ENCODE results near the gene ITGAV. TPM values are rescaled to one million over a fixed set of nuclear protein-coding genes. Genes with fewer than 3 reads are reported as not detected.

Gene ITGAV
- total RNA-seq, 2 experiments from 2014 or later: 4.7 to 7.5 TPM

DNA sequence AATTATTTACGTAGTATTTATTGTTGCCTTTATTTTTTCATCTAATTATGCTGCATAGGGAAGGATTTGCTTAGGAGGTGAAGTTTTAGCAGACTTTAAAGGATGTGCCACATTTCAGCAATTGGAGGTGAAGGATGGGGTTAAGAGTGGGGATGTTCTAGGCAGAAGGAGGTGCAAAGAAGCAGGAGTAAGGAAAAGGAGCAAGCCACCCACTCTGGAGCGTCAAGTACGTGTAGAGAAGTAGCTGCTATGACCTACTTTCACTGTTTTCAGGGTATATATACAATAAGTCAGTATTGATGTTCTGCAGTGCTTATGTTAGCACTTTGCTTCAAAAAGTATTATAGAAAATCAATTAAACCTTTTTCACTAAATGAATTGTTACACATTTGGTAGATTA, 34.4 kb downstream of the ITGAV start:
- intact Hi-C loops (cut with micrococcal nuclease): no loop called here
- POLR2A ChIA-PET: no interaction called here
- Mint-ChIP-seq H3K36me3 (ENCODE audit: low read depth) (peaks cover 8% of the 10 kb centered on the region), H3K27ac (no peak overlapping the region), H3K4me1 (ENCODE audit: low read depth) (no peaks in the 10 kb centered on the region), H3K9me3 (no peaks in the 10 kb centered on the region), H3K4me3 (no peak overlapping the region), H3K27me3 (no peaks in the 10 kb centered on the region)
- TF ChIP-seq, protein P1, sequence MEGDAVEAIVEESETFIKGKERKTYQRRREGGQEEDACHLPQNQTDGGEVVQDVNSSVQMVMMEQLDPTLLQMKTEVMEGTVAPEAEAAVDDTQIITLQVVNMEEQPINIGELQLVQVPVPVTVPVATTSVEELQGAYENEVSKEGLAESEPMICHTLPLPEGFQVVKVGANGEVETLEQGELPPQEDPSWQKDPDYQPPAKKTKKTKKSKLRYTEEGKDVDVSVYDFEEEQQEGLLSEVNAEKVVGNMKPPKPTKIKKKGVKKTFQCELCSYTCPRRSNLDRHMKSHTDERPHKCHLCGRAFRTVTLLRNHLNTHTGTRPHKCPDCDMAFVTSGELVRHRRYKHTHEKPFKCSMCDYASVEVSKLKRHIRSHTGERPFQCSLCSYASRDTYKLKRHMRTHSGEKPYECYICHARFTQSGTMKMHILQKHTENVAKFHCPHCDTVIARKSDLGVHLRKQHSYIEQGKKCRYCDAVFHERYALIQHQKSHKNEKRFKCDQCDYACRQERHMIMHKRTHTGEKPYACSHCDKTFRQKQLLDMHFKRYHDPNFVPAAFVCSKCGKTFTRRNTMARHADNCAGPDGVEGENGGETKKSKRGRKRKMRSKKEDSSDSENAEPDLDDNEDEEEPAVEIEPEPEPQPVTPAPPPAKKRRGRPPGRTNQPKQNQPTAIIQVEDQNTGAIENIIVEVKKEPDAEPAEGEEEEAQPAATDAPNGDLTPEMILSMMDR (IDR thresholded peaks at IDR 0.05): no peak
- DNase-seq: no peak
- ATAC-seq: no peak
- CTCF ChIA-PET: no interaction called here

DNA sequence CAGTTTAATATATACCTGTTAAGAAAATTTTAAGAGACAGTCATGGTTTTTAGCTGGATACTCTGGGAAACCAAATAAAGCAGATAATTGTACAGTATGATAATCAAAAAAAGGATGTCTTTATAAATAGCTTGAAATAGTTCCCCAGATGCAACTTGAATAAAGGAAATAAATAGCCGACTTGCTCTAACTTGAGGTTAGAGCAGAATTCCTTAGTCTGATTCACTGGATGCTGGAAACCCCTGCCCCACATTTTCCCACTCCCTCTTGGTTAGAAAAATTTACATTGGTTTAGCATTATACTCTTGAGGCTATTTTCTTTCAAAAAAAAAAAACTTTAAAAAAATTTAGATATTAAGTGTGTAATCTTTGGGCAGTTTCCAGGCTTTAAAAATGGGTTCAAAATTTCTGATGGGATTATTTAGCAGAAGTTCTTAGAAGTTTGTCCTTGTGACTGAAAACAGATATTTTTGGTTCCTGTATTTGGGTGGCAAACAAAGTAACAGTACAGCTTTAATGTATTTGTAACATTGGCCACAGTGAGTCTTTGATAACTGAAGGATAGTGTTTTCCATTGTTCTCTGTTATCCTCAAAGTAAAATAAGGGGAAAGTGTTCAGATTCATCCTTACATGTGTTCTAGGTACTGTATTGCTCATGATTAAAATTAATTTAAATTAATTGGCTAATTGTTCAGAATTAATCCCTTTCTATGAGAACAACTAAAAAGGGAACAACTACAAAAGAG, 39.6 kb downstream of the ITGAV start:
- Mint-ChIP-seq H3K36me3 (ENCODE audit: low read depth) (no peaks in the 10 kb centered on the region), H3K4me1 (ENCODE audit: low read depth) (no peaks in the 10 kb centered on the region), H3K27me3 (no peaks in the 10 kb centered on the region), H3K4me3 (no peak overlapping the region), H3K9me3 (no peaks in the 10 kb centered on the region), H3K27ac (no peak overlapping the region)
- ATAC-seq (no peak), DNase-seq (no peak)
- intact Hi-C loops (cut with micrococcal nuclease): no loop called here
- ChIA-PET POLR2A (no interaction called here), CTCF (no interaction called here)
- TF ChIP-seq, protein P1 (IDR thresholded peaks at IDR 0.05): no peak

DNA sequence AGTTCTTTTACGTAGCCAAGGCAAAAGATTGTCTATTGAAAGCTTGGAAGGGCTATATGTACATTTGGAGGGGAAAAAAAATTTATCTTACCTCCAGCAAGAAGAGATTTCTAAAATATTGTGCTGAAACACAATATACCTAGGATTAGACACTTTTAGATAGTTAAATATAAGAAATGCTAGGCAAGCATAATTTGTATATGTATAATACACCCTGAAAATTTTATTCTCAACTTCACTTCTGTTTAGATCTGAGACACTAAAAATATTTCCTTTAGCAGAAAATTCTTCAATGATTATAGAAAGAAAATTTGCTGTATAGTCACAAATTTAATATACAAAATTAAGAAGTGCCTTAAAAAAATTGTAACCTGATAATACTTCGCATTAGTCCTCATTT, 42.6 kb downstream of the ITGAV start:
- Mint-ChIP-seq H3K4me1 (ENCODE audit: low read depth) (no peaks in the 10 kb centered on the region), H3K9me3 (no peaks in the 10 kb centered on the region), H3K27me3 (no peaks in the 10 kb centered on the region), H3K27ac (no peak overlapping the region), H3K4me3 (no peak overlapping the region), H3K36me3 (ENCODE audit: low read depth) (no peaks in the 10 kb centered on the region)
- ATAC-seq (no peak), DNase-seq (no peak)
- TF ChIP-seq, protein P1 (IDR thresholded peaks at IDR 0.05): no peak
- CTCF ChIA-PET: interaction anchor here (3.9 kb wide), 1 partner anchor 9 kb away, joined by 15 read pairs; no protein-coding TSS in a partner anchor
- POLR2A ChIA-PET: no interaction called here
- intact Hi-C loops (cut with micrococcal nuclease): no loop called here

DNA sequence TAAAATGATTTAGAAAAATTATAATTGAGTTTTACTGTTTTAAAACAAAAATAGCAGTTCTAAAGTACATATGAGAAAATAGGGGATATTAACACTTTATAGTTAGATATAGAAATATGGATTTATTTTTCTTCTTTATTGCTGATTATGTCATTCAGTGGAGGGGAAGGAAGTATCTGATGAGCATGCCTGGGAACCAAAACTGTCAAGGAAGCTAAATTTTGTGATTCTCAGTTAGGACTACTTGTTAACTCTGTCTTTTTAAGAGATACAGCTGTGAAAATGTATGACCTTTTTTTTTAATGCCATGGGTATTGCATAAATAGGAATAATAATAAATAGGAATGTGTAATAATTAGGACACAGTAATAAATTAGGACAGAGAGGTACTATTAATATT, 44.8 kb downstream of the ITGAV start:
- Mint-ChIP-seq H3K36me3 (ENCODE audit: low read depth) (no peaks in the 10 kb centered on the region), H3K4me1 (ENCODE audit: low read depth) (peaks cover 7% of the 10 kb centered on the region), H3K4me3 (no peak overlapping the region), H3K27me3 (no peaks in the 10 kb centered on the region), H3K9me3 (no peaks in the 10 kb centered on the region), H3K27ac (no peak overlapping the region)
- ATAC-seq: no peak
- POLR2A ChIA-PET: interaction anchor here (0.6 to 0.8 kb wide), 2 partner anchors 44 to 351 kb away, joined by 3 read pairs; no protein-coding TSS in a partner anchor
- no peak for DNase-seq
- intact Hi-C loops (cut with micrococcal nuclease): no loop called here
- TF ChIP-seq, protein P1 (IDR thresholded peaks at IDR 0.05): no peak
- CTCF ChIA-PET: interaction anchor here (3.9 to 4.2 kb wide), 2 partner anchors 7 to 131 kb away, joined by 15 to 17 read pairs; no protein-coding TSS in a partner anchor

DNA sequence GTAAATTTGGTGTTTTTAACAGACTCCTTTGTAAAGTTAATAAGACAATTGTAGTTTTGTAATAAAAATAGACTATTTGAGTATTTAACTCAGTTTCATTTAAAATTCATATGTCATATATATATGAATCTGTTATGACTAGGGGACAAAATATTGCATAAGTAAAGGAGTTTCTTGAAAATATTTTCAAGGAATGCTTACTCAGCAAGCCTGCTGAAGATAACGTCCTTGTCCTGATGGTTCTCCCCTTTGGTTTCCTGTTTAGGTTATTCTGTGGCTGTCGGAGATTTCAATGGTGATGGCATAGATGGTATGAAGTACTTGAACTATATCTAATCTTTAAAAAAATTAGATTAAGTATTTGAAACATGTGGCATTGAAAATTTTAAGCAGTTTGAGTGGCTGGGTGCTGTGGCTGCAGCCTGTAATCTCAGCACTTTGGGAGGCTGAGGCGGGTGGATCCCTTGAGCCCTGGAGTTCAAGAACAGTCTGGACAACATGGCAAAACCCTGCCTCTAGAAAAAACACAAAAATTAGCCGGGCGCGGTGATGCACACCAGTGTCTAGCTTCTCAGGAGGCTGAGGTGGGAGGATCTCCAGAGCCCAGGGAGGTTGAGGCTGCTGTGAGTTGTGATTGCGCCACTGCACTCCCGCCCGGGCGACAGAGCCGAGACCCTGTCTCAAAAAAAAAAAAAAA, 47.1 kb downstream of the ITGAV start:
- TF ChIP-seq, protein P1 (IDR thresholded peaks at IDR 0.05): no peak
- Mint-ChIP-seq H3K36me3 (ENCODE audit: low read depth) (peaks cover 6% of the 10 kb centered on the region), H3K27me3 (no peaks in the 10 kb centered on the region), H3K4me3 (no peak overlapping the region), H3K4me1 (ENCODE audit: low read depth) (peaks cover 25% of the 10 kb centered on the region), H3K9me3 (no peaks in the 10 kb centered on the region), H3K27ac (no peak overlapping the region)
- ChIA-PET POLR2A (interaction anchor here (0.9 kb wide), 1 partner anchor 10 kb away, joined by 3 read pairs; no protein-coding TSS in a partner anchor), CTCF (interaction anchor here (4.2 kb wide), 1 partner anchor 133 kb away, joined by 17 read pairs; no protein-coding TSS in a partner anchor)
- intact Hi-C loops (cut with micrococcal nuclease): no loop called here
- DNase-seq: no peak
- no peak for ATAC-seq
